Fibroblast of lung (primary cell): Measurements from ENCODE around the gene KNTC1.

Source experiments
- EZH2 ChIP-seq: IDR thresholded peaks from 2 replicates; pipeline ENCODE4 v1.5.1; 2012; ENCODE audit warnings: low read length, control low read depth, mild to moderate bottlenecking; ENCODE audit errors: missing control alignments
- TF ChIP-seq, protein P1 (sequence below), 2 donors: IDR thresholded peaks in 1 of 2; conservative IDR thresholded peaks in 1 of 2; 1 replicate in 1 of 2; 2 replicates in 1 of 2; pipeline ENCODE4 v1.5.1; 2011 to 2012; ENCODE audit warnings: low read length in 2 of 2, control low read depth in 1 of 2, inconsistent platforms in 1 of 2, low read depth in 1 of 2, mild to moderate bottlenecking in 1 of 2

DNA sequence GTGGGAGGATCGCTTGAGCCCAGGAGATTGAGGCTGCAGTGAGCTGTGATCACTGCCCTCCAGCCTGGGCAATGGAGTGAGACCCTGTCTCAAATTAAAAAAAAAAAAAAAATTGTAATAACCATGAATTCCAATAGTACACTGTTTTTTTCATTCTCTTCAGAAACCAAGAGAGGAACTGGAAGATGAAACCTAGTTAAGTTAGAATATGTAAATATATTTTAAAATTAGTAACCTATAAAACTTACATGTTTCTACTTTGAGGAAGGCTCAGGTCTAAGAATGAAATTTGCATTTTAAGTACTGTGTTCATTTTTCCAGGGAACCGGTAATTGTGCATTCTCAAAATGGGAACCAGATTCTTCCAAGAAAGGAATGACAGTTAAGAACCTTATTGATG is 18.8 kb downstream of the KNTC1 start:
- TF ChIP-seq, protein P1, sequence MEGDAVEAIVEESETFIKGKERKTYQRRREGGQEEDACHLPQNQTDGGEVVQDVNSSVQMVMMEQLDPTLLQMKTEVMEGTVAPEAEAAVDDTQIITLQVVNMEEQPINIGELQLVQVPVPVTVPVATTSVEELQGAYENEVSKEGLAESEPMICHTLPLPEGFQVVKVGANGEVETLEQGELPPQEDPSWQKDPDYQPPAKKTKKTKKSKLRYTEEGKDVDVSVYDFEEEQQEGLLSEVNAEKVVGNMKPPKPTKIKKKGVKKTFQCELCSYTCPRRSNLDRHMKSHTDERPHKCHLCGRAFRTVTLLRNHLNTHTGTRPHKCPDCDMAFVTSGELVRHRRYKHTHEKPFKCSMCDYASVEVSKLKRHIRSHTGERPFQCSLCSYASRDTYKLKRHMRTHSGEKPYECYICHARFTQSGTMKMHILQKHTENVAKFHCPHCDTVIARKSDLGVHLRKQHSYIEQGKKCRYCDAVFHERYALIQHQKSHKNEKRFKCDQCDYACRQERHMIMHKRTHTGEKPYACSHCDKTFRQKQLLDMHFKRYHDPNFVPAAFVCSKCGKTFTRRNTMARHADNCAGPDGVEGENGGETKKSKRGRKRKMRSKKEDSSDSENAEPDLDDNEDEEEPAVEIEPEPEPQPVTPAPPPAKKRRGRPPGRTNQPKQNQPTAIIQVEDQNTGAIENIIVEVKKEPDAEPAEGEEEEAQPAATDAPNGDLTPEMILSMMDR (conservative IDR thresholded peaks at IDR 0.05 in 1 of 2, IDR thresholded peaks at IDR 0.05 in 1 of 2; ENCODE audit: low read depth in 1 of 2, low read length in 2 of 2): no peak
- no peak for TF ChIP-seq EZH2
